CD4-positive, alpha-beta T cell treated with Interferon gamma for 1 hour (primary cell): Measurements from ENCODE around the gene GALNT15.

Experiments
- DNase-seq: peaks from one replicate; pipeline ENCODE4 v3.0.0-alpha.2; 2020

GALNT15 gene

DNA sequence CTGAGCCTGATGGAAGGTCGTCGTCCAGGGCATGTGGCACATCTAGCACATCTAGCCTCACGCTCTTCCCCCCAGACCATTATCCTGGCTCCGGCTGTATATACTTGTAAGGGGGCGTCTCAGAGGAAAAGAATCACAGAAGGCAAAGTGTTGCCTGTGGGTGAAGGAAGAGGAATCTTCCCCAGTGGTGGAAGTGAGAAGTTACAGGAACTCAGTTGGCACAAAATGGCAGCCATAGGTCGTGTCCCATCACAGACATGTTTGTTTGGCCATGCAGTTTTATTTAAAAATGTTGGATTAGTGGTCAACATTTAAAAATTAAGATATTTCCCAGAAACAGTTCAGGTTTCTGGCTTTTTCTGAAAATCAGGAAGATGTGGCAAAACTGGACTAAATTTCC is 13.6 kb downstream of the GALNT15 start:
- no peak for DNase-seq

DNA sequence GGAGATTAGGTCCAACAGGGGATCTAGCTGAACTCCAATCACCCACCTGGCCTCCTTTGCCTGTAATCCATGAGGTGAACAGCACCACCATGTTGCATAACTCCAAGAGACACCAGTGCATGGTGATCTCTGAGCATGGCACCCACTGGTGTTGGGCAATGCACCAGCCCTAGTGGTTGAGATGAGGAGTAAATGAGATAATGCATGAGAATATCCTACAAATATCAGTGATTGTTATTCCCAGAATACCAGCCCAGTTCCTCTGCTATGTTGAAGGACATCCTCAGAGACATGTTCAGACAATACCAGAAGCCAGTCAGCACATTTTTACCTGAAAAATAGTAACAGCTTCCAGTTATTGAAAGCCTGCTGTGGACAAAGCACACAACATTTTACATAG is 14.7 kb downstream of the GALNT15 start:
- DNase-seq: no peak

DNA sequence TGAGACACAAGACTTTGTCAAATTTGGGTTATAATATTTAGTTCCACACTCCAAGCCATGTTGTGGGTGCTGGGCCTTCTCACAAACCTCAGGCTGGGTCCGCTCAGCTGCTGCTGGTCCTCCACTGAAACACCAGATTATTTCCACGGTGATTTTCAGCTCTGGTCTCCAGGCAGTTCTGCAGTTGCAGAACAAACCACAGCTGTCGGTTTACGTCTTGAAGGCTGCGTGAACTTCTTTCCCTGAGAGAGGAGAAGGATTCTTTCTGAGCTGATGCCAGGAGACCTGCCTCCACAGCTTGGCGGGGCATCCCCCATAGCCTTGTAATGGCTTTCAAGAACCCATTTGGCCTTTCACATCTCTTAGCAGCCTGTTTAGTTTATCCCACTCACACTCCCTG is 16.2 kb downstream of the GALNT15 start:
- DNase-seq: no peak

DNA sequence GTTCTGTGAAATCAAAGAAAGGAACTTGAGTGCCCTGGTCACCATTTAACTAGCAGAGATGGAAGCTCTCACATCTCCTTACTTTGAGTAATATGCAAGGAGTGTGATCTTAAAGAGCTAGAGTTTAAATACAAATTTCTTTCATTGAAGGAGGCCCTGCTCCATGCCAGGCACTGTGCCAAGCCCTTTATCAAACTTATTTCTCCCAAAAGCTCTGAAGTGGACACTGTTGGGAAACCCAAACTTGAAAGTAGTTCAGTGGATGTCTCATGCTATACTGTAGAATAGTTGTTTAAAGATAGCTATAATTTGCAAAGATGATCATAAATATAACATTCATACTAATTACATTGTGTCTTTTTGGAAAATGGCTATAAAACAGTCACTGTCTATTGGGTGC is 17.1 kb downstream of the GALNT15 start:
- no peak for DNase-seq

DNA sequence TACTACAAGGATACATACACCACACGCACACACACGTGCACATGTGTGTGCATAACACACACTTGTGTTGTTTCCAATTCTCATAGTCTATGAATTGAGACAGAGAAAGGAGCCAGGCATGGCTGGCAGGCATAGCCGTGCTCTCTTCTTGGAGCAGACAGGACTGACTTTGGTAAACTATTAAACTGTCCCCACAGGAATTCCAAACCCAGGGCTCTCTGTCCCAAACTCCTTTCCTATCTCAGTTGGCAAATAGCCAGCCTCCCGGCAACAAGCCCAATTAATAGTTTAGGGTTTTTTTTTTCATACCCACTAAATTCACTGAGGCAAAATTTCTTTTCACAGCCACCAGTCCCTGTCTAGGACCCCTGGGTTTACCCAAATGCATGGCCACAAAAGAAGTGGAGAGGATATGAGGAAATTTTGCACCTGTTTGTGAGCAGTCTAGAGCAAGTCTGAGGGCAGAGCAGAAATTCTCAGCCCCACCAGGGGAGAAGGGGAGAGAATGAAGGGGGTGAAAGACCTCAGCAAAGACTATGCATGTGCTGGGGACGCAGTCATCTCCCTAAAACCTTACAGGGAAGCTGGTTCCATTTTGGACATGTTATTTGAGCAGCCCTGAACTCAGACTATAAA is 17.8 kb downstream of the GALNT15 start:
- no peak for DNase-seq

DNA sequence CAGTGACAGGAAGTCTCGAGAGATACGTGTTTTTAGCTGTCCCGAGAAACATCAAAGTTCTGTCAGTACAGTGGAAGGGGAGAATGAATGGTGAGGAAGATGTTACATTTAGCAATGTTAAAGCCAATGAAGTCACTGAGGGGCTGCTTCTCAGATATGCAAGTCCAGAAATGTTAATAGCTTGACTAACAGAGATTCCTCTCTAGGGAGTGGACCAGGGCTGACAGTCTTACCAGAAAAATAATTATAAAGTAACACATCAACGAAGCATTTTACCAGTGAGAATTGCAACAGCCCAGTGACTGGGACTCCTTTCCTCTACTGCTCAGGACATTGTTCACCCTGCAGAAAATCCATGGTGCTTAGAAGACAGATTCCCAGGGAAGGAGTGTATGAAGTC is 23.9 kb downstream of the GALNT15 start:
- no peak for DNase-seq

DNA sequence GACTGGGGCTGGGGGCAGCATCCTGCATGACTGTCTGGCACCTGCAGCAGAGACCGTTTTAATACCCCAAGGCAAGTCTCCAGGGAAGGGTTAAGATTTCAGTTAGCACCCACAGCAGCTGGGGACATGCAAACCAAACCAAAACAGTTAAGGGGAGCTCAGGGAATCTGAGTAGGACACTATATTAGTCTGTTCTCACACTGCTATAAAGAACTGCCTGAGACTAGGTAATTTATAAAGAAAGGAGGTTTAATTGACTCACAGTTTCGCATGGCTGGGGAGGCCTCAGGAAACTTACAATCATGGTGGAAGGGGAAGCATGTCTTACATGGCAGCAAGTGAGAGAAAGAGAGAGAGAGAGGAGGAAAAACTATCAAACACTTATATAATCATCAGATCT is 25.3 kb downstream of the GALNT15 start:
- no peak for DNase-seq

DNA sequence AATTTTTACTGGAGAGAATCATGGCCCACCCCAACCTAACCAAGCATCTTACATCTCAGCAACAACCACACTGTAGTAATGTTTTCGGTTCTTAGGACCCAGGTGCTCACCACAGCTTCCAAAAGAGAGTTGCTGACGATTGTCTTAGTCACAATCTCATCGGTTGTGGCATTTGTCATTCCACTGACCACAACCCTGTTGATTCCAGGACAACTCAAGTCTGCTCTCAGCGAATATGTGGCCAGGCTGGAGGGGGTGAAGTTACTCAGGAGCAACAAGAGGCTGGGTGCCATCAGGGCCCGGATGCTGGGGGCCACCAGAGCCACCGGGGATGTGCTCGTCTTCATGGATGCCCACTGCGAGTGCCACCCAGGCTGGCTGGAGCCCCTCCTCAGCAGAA is 25.9 kb downstream of the GALNT15 start:
- no peak for DNase-seq

DNA sequence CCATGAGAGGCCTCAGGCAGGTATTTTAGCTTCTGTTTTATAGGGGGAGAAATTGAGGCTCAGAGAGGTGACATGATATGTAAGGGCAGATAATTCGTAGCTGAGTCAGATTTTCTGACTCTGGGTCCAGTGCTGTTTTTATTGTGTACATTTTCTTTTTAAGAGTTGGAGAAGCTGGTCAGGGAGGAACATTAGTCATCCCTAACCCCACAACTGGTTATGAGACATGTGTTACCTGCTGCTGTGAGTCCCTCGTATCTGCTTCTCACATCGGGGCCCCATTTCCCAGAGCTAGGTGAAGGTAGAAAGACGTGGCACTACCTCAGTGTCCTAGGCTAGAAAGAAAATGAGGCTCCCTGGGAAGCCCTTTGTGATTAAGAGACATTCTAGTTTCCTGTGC is 28.6 kb downstream of the GALNT15 start:
- no peak for DNase-seq

DNA sequence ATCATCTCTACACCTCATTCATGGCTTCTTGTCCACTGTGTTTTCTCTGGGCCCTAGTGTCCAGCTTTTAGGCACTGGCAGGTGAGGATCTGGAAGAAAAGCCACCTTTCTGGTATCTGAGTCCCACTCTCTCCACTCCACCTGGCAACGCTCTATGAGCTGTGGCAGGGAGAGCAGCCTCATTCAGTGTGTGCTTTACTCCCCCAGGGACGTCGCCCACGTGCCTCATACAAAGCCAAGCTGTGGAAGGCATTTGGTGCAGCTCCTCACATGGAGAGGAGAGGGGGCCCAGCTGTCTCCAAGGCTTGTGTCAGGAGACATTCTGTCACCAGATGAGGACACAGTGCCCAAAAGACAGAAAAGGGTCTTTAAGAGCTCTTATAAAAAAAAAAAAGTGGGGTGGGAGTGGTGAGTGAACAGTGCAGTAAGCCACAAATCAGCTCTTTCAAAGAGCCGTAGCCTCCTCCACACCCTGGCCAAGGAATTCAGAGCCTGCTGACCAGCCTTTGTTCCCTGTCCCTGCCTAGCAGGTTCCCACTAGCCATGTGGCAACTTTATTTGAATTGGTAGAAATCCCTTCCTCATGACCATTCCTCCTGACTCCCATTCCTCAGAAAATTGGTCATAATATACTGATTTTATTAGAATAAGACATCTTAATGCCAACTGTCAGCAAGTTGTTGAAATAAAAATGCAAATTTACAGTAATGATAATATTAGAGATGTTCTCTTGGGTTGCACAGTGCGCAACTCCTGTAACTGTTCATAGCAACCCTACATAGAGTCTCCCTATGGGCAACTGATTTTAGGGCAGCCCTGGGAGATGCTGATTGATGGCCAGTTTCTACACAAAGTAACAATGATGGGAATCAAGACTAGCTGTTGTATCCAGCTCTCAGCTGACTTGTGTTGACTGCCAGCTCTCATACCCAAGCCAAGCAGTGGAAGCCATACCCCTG is 29.5 kb downstream of the GALNT15 start:
- DNase-seq: no peak

DNA sequence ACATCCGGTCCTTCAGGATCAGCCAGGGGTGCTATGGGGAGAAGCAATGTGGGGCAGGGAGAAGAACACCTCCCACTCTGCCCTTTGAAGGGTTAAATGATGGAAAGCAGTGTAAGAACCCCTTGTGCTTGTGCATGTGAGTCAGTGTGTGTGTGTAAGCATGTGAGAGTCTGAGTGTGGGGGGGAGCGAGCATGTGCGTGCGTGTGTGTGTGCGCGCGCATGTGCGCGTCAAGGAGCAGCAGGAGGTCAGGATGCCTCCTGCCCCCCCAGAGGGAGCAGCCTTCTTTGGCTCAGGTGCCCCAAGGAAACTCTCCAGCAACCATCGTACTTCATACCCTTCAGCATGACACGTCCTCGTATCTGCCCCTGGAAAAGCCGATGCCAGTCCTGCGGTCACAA is 30.3 kb downstream of the GALNT15 start:
- no peak for DNase-seq

DNA sequence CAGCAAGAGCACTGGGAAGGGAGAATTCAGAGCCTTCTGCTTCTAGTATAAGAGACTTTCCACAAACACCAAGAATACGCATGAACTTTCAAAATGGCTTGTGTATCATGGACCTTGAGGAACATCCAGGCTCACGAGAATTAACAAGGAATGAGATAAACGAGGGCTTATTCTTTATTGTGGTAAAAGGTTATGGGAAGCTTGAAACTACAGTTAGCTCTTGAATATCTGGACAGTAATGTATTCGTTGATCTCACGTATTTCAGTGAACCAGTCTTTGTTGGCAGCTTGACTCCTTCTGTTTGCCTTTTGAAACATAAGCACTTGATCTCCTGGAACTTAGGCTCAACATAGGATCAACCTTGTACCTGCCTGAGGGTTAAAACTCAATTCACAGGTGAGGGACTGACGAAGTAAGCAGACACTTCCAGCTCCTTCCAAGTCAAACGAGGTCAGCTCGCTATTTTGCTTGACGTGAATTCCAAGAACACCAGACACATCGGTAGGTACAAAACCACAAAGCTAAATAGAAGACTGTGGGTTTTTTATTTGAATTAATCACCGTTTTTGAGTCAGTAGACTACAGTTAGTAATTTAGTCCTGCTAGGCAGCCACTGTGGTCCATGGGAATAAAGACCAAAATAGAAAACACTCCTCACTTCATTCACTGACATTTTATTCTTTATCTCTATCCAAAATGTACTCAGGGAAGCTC is 30.8 kb downstream of the GALNT15 start:
- DNase-seq: no peak

DNA sequence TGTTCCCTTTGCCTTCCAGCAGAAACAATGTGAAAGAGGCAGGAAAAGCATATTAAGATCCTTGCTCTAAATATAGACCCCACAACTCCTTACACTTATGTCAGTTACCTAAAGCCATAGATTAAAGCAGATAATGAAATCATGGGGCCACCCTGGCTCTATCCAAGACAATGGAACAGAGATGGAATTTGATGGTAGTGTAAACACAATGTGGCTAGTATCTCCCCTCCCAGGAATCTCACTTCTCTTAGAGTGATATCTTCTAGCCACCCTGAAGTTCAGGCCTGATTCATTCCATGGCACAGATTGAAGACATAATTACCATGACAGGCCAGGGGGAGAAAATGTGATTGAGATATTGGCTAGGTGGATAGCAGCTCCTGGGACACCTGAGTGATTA is 32.6 kb downstream of the GALNT15 start:
- DNase-seq: no peak

DNA sequence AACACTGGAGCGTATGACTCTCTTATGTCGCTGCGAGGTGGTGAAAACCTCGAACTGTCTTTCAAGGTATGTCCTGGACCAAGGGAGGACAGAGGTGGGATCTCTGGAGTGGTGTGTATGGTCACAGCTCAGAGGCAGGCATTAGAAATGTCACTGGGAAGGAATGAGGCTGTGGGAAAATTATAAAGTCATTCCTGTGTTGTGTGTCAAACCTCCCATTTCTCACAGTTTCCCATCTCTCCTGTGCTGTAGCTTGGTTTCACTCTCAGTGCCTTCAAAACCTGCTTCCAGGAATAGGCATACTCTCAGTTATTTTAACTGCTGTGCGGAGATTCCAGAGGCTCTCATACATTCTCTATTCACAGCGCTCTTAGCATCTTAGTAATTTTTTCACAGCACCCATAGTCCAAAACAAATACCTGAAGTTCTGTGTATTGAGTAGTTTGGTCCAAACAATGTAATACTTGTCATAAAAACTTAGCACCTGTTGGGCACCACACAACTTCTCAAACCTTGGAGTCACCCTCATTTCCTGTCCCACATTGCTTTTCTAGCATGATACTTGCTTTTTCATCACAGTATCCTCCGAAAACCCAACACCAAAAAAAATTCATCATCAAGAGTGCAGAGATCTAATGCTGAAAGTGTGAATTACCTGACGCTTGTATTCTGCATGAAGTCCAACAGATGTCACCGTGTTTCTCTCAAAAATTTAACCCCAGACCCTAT is 36.9 kb downstream of the GALNT15 start:
- DNase-seq: no peak

DNA sequence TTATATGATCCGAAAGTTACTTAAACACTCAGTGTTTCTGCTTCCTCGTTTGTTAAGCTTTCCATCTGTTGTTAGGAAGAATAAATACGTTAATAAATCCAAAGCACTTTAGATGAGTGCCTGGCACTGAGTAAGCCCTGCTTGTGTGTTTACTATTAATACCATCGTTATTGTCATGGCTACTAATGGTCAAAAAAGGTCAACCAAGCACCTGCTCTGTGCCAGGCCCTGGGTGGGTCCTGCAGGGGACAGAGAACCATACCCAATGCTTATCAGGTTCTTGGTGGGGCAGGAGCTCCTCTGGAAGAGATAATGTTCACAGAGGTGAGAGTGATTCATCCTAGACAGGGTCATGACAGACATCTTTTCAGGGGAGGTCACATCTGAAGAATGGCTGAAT is 39.9 kb downstream of the GALNT15 start:
- DNase-seq: no peak

DNA sequence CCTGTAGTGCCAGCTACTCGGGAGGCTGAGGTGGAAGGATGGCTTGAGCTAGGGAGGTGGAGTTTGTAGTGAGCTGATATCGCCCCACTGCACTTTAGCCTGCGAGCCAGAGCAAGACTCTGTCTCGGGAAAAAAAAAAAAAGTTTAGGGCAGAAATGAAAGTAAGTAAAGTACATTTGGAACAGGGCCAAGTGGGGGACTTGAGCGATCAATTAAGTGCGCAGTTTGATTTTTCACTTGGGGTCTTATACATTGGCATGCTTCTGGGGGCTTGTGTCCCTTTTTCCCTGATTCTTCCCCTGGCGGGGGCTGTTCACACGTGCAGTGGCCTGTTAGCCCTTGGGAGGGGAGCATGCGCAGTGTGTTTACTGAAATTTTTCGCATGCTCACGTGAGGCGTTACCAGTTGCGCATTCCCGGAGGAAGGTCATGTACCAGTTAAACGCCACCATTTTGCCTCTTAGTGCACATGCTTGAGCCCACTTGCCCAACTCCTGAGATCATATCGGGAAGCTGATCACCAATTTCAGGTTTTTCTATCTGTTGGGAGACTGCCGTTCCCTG is 42.0 kb downstream of the GALNT15 start:
- DNase-seq: no peak

DNA sequence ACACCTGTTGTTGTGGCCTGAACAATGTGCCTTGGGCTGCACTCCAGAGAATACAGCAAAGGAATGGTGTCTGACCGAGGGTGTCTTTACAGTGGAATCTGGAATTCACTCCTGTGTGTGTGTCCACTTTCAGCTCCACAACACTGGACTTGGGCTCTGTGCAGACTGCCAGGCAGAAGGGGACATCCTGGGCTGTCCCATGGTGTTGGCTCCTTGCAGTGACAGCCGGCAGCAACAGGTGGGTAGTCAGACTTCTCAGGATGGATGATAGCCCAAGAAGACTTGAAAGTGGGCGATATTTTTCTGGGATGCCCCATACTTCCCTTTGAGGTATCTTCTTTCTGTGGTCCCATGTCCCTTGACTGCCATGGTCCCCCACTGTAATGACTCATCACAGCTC is 45.3 kb downstream of the GALNT15 start:
- DNase-seq: no peak

DNA sequence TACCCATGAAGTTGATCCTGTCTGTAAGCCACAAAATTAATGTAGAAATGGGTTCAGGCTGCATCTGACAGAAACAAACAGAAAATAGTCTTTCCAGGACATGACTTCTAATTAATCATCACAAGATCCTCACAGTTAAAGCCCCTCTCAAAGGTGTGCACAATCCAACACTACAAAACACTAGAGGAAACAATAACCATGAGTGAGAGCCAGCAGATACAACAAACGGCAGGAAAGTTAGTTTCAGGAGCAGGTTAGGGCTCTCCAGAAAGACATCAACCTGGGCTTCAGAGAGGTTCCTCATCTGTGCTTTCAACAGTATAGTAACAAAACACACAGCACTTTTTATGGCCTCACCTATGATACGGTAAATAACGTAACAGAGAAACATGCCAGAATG is 47.5 kb downstream of the GALNT15 start:
- DNase-seq: no peak

DNA sequence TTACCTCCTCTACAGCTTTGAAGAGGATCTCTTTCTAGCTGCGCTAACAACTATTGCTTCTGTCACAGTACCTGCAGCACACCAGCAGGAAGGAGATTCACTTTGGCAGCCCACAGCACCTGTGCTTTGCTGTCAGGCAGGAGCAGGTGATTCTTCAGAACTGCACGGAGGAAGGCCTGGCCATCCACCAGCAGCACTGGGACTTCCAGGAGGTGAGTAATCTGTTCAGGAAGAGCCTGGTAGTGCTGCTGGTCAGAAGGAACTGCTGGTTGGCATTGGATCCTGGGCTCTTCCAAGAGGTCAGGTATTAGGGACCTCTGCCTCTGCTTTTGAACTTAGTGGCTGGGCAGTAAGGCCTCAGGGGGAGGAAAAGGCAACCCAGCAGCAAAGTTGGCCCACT is 48.1 kb downstream of the GALNT15 start:
- no peak for DNase-seq

DNA sequence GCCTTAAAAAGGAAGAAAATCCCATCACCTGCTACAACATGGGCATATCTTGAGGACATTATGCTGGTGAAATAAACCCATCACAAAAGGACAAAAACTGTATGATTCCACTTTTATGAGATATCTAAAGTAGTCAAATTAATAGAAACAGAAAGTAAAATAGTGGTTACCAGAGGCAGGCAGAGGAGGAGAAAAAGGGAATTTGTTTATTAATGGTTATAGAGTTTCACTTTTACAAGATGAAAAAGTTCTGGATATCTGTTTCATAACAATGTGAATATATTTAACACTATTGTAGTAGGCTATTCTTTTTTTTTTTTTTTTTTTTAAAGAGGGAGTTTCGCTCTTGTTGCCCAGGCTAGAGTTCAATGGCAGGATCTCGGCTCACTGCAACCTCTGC is 49.8 kb downstream of the GALNT15 start:
- DNase-seq: no peak

DNA sequence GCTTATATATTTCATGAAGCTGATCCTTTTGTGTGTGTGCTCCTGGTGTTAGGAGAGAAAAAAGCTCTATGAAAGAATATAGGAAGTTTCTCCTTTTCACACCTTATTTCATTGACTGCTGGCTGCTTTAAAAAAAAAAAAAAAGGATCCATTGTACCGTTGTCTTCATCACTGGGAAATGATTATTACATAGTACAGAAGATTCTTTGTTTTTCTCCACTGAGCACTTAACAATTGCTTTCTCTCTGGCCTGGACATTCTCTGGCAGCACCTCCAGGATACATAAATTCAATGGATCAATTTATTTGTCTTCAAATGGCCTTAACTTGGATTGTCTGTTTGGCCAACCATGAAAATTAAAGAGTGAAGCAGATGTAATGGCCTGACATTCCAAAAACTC is 53.1 kb downstream of the GALNT15 start:
- no peak for DNase-seq

DNA sequence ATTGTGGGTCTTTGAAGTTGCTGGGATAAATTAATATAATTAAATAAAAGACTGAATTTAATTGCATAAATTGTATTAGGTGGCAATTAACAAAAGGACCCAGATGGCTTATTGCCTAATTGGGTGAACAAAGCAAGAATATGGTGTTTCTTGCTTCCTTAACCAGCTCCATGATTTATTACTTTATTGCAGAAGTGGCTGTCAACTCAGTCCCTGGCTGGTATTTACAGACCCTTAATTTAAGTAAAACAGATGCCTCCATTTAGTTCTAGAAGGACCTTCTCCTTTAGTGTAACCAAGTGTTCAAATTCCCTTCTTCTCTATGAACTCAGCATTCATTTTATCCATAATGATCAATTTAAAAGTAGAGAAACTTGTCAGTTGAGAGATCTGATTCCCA is 55.2 kb downstream of the GALNT15 start:
- no peak for DNase-seq

DNA sequence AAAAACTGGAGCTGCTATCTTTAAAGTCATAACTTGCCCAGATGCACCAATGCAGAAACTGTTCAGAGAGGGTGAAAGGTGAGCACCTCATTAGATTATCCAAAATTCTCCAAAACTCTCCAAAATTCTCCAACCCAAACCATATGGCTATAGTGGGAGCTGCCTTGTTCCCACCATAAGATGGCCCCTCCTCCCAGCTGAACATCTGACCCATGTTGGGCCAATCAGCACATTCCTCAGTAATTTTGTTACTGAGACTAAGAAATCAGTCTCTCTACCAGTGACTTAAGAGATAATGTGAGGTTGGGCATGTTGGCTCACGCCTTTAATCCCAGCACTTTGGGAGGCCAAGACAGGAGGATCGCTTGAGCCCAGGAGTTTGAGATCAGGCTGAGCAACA is 57.5 kb downstream of the GALNT15 start:
- DNase-seq: no peak
